Stimulated activated CD4-positive, alpha-beta T cell treated with anti-CD3 and anti-CD28 coated beads, Interleukin-1b, Interleukin-23, amount 100 ng/mL, for 24 hours (primary cell): ENCODE measurements around the gene ATP1B3.
A peak's percentile ranks its signal among the peaks of the same experiment; 100 is the strongest.
"Not testable (repeated sequence)": the region's sequence is repeated elsewhere in the genome, so short reads cannot be mapped to it uniquely, and the experiment has no call there.

ENCODE experiments used
- DNase-seq, 4 experiments: peaks; one replicate each; pipeline ENCODE4 v3.0.0-alpha.2; 2020; ENCODE audit warnings: low read depth in 4 of 4, low spot score in 1 of 4

Gene ATP1B3

GRCh38 chr3:141876381-141876890 lies at the start of gene ATP1B3:
Gene ATP1B3, plus strand, starts transcription at chr3:141876643. Its CDS starts 159 bp downstream, at chr3:141876802.
- peak; percentile 61 to 71 (median 67) for DNase-seq

DNA sequence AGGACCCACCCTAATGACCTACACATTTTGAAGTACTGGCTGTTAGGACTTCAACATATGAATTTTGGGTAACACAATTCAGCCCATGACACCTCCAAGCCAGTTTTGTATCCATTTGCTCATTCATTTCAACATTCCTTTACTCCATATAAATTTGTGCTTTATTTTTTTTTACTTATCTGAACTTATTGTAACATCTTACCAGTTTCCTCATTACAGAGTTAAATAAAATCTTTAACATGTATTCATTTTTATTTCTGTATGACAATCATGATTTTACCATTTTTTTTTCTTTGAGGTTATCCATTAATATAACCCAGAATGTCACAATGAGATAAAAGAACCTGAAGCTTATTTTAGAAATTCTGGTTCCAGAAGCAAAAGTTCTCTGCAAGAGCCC lies 48.0 kb upstream of the ATP1B3 start:
- no peak for DNase-seq

DNA sequence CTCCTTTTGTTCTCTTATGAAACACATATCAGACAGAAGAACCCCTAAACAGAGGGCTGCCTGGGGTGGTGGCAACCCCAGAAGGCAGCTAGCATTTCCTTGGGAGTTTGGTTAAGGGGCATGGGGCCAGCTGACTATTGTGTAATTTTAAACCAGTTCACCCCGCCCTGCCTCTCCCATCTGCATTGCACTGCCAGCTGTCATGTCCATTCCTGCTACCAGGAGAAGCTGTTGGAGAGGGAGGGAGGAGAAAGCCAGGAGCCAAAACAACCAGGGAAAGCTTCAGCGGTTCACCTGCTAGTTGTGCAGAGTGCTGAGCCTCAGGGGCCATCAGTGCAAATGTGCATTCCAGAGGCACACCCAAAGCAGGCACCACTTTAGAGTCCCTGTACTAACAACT lies 47.6 kb upstream of the ATP1B3 start:
- DNase-seq = no peak

GRCh38 chr3:141830508-141830907 lies 45.9 kb upstream of the ATP1B3 start:
- DNase-seq = no peak

DNA sequence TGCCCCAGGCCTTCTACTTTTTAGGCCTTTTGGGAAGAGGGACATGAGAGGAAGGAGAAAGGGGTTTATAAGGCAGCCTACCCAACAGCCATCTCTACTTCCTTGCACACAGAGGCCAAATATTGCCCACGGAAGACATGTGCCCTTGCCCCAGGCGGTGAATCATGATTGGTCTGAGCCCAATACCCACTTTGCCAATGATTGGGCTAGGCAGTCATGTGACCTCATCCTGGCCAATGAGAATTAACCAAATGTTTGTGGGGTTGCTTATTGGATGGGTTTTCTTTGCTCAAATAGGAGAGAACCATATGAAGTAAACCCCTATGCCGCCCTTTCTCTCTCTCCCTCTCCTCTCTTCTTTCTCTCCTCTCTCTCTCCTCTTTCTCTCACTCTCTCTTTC lies 42.2 kb upstream of the ATP1B3 start:
- DNase-seq = no peak

DNA sequence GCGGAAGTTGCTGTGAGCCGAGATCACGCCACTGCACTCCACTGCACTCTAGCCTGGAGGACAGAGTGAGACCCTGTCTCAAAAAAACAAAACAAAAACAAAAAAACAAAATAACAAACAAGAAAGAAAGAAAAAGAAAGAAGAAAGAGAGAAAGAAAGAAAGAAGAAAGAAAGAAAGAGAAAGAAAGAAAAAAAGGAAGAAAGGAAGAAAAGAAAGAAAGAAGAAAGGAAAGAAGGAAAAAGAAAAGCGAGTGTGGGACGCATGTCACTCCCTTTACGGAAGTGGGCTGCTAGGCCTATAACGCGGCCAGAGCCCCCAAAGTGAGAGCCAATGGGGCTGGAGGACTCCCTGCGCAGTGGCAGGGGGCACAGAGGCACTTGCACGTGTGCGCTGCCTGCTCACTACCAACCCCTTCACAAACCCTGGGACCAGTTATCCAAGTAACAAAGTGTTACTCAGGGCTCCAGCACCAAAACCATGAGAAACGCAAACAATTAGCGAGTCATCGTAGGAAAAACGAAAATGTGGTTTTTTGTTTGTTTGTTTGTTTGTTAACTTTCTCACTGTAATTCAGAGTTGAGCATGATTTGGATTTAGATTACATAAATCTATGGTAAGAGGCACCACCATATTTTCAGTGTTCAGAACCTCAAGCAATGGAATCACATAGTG lies 40.8 kb upstream of the ATP1B3 start:
- no peak for DNase-seq

- no peak for DNase-seq
Measured at GRCh38 chr3:141839389-141839788, 37.1 kb upstream of the ATP1B3 start.

- no peak for DNase-seq
Measured at GRCh38 chr3:141840737-141841544, 35.5 kb upstream of the ATP1B3 start.

DNA sequence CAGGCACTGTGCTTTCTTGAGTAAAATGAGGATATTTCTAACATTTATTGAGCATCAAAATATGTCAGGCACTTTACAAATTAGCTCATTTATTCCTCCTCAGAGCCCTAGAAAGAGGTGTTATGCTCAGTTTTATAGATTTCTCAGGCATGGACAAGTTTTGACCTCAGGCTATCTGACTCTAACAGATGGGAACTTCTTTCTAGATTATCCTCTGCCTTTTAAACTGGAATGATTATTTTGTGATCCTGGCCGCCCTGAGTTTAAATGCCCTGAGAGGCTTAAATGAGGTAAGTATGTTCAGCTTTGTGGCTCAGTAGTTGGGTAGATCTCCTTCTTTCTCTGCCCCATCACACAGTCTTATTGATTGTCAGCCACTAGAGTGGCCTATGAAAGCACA lies 32.3 kb upstream of the ATP1B3 start:
- DNase-seq = no peak

- DNase-seq = no peak
Measured at GRCh38 chr3:141844812-141845211, 31.6 kb upstream of the ATP1B3 start.

GRCh38 chr3:141845407-141846049 lies 30.9 kb upstream of the ATP1B3 start:
- DNase-seq = peak in 2 of 4 experiments; percentile 3 to 12

GRCh38 chr3:141846050-141846433 lies 30.4 kb upstream of the ATP1B3 start:
- DNase-seq = no peak

DNA sequence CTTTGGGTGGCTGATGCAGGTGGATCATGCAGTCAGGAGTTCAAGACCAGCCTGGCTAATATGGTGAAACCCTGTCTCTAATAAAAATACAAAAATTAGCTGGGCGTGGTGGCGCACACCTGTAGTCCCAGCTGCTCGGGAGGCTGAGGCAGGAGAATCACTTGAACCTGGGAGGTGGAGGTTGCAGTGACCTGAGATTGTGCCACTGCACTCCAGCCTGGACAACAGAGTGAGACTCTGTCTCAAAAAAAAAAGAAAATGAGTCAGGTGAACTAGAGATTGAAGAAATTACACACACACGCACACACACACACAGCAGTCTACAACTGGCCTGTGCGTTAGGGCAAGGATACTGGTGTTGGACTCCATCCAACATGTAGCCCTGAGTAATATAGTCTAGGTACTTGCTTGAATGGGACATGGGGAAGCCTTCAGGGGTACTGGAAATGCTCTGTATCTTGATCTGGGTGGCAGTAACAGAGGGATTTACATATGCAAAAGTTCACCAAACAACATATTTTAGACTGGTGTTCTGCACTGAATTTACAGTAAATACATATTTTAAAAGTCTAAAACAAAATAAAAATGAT lies 28.2 kb upstream of the ATP1B3 start:
- DNase-seq = not testable (repeated sequence)

GRCh38 chr3:141849056-141849815 lies 27.2 kb upstream of the ATP1B3 start:
- no peak for DNase-seq

DNA sequence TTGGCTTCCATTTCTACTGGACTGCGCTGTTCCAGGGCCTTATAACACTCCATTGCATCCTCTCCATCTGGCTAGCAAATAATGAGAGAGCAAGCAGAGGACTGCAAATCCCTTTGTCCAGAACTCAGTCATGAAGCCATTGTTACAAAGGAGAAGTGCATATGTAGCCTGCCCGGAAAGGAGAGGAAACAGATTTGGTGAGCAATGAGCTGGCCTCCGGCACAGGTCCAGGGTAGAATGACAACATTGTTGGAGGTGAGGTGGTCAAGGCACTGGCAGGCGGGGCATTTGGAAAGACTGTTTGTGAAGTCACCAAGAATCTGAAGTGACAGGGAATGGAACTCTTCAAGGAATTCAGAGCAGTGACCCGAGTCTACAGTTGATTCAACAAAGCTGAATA lies 25.0 kb upstream of the ATP1B3 start:
- no peak for DNase-seq

DNA sequence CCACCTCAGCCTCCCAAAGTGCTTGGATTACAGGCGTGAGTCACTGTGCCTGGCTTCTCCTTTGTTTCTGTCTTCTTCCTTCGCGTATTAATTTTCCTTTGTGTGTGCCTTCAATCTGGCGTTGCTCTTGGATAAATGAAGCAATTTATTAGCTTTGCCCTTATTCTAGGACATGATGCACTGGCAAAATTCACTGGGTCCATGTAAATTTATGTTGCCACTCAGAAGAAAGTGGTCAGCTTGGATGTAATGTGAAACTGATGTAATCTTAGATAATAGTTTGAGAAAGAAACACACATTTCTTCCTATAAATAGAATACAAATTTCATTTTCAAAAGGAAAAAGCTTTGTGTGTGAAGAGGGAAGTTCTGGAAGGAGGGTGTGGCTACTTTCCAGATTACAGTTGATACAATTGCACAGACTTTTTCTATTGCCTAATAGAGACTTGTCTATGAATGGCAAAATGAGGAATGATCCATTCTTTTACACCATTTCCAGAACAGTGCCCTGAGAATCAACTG lies 23.3 kb upstream of the ATP1B3 start:
- no peak for DNase-seq

DNA sequence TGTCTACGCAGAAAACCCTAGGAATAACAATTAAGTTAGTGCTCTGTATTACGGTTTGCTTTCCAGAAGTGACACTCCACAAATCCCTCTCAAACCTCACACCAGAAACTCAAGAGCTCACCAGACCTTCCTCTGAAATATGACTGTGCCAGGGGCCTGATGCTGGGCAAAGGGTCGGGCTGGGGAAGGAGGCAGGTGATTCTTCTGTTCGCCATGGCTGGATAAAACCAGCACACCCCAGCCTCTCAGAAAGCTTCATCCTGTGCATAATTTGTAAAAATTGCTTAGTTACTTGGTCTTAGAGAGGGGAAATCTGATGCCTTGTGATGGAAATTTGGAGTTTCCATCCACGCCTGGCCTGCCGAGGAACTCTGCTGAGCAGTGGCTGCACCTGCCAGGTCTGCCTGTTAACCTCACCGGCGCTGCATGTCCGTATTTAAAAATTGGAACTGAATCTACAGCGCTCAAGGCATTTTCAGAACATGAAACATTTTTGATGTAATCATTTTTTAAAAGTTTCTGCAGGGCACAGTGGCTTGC lies 22.7 kb upstream of the ATP1B3 start:
- DNase-seq = no peak

DNA sequence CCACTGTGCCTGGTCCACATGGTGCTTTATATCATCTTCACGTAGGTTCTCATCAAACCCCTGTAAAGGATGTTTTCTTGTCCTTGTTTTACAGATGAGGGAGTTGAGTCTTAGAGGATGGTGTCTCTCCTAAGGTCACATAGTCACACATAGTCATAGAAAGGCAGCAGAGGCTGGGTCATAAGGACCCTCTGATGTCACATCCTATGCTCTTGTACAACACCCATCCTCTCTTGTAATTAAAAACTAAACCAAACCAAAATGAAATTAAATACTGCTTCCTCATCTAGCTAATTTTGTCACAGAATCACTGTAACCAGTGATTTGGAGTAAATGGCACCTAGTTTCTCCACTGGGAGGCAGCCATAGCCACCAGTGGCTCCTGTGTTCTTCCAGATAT lies 21.8 kb upstream of the ATP1B3 start:
- no peak for DNase-seq

GRCh38 chr3:141858312-141858711 lies 18.1 kb upstream of the ATP1B3 start:
- DNase-seq = no peak

DNA sequence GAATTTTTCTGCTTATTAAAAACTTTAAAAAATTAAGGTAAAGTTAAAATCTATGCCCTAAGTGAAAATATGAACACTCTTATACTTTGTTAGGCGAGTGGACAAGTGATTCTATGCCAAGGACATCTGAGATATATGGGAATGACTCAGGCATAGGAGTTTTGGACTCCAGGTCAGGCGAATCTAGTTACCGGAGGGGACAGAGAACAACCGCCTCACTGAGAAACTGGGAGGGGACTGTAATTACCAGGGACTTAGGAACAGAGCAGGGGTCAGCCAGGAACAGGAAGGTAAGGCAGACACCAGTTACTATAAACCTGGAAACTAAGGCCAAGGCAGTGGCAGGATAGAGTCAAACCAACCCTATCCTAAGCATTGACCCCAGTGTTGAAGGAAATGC lies 16.8 kb upstream of the ATP1B3 start:
- no peak for DNase-seq
